CD14-positive monocyte (primary cell): ENCODE data around the gene VTI1B. TPM values are rescaled to one million over a fixed set of nuclear protein-coding genes. Genes with fewer than 3 reads are reported as not detected.
"Not testable (repeated sequence)": the region's sequence is repeated elsewhere in the genome, so short reads cannot be mapped to it uniquely, and the experiment has no call there.

ENCODE experiments used
- DNase-seq, 3 donors: peaks; one replicate each; pipeline ENCODE4 v3.0.0-alpha.2; 2011 to 2022
- H2AFZ ChIP-seq: 2 replicates; pipeline ENCODE4 v1.6.0; 2012; ENCODE audit warnings: mild to moderate bottlenecking, low read depth, low read length, inconsistent platforms; ENCODE audit not compliant: insufficient read depth, poor library complexity, severe bottlenecking
- H3K27ac ChIP-seq, 2 donors: 1 replicate in 1 of 2; 2 replicates in 1 of 2; pipeline ENCODE4 v1.5.1; 2012 to 2013; ENCODE audit warnings: low read length in 2 of 2, control low read depth in 1 of 2, inconsistent platforms in 1 of 2, low read depth in 1 of 2, mild to moderate bottlenecking in 1 of 2
- H3K27me3 ChIP-seq, 2 donors: one replicate each; pipeline versions ENCODE4 v1.6.0 to v1.6.1; 2011 to 2013; ENCODE audit warnings: low read length in 2 of 2; ENCODE audit not compliant: control insufficient read depth in 2 of 2, insufficient read depth in 2 of 2
- H3K36me3 ChIP-seq, 2 donors: replicated peaks in 1 of 2; 1 replicate in 1 of 2; 2 replicates in 1 of 2; pipeline versions ENCODE4 v1.5.1 to v1.6.1; 2012 to 2013; ENCODE audit warnings: low read length in 2 of 2, control low read depth in 1 of 2, inconsistent platforms in 1 of 2, mild to moderate bottlenecking in 1 of 2; ENCODE audit not compliant: insufficient read depth in 2 of 2, control insufficient read depth in 1 of 2
- H3K4me1 ChIP-seq, 2 donors: 1 replicate in 1 of 2; 2 replicates in 1 of 2; pipeline versions ENCODE4 v1.5.1 to v1.6.1; 2012 to 2013; ENCODE audit warnings: low read length in 2 of 2, control low read depth in 1 of 2, inconsistent platforms in 1 of 2, mild to moderate bottlenecking in 1 of 2, moderate library complexity in 1 of 2; ENCODE audit not compliant: insufficient read depth in 2 of 2, control insufficient read depth in 1 of 2
- H3K4me2 ChIP-seq: replicated peaks from 2 replicates; pipeline ENCODE3; 2012; ENCODE audit warnings: low read length, moderate library complexity, mild to moderate bottlenecking; ENCODE audit not compliant: poor library complexity, severe bottlenecking; ENCODE audit errors: extremely low read depth
- H3K4me3 ChIP-seq, 3 experiments: fragments of 200-600 bp in 1 of 3; sonication (generic) in 1 of 3; replicated peaks in 1 of 3; 1 replicate in 2 of 3; 2 replicates in 1 of 3; pipeline ENCODE4 v1.5.1; 2011 to 2013; ENCODE audit warnings: low read length in 3 of 3, mild to moderate bottlenecking in 3 of 3, control low read depth in 2 of 3, low read depth in 2 of 3, inconsistent platforms in 1 of 3, moderate library complexity in 1 of 3
- H3K79me2 ChIP-seq: 2 replicates; pipeline ENCODE4 v1.6.0; 2012; ENCODE audit warnings: mild to moderate bottlenecking, control low read depth, inconsistent platforms, low read length, moderate library complexity; ENCODE audit not compliant: insufficient read depth
- H3K9ac ChIP-seq: 2 replicates; pipeline ENCODE4 v1.6.0; 2017; ENCODE audit warnings: low read length, mild to moderate bottlenecking; ENCODE audit not compliant: insufficient read depth, poor library complexity, severe bottlenecking
- H3K9me3 ChIP-seq, 2 donors: replicated peaks in 1 of 2; 1 replicate in 1 of 2; 2 replicates in 1 of 2; pipeline versions ENCODE4 v1.5.1 to v1.6.1; 2012 to 2013; ENCODE audit warnings: low read length in 2 of 2, control low read depth in 1 of 2; ENCODE audit not compliant: control insufficient read depth in 1 of 2, insufficient read depth in 1 of 2
- H4K20me1 ChIP-seq: 2 replicates; pipeline ENCODE4 v1.6.0; 2012; ENCODE audit warnings: mild to moderate bottlenecking, low read length, control low read depth, moderate library complexity; ENCODE audit not compliant: insufficient read depth
- H3K27ac Mint-ChIP-seq, 7 donors: one replicate each; pipeline ENCODE4 v1.8.0; 2020; ENCODE audit warnings: mild to moderate bottlenecking in 7 of 7, mixed read lengths in 7 of 7, moderate library complexity in 6 of 7, inconsistent platforms in 2 of 7
- H3K27me3 Mint-ChIP-seq, 3 donors: one replicate each; pipeline ENCODE4 v1.8.0; 2021 to 2022; ENCODE audit warnings: low read depth in 3 of 3, mild to moderate bottlenecking in 3 of 3, mixed read lengths in 3 of 3, moderate library complexity in 3 of 3, inconsistent platforms in 1 of 3
- H3K36me3 Mint-ChIP-seq, 2 donors: one replicate each; pipeline ENCODE4 v1.8.0; 2020; ENCODE audit warnings: mixed read lengths in 2 of 2, inconsistent platforms in 1 of 2, mild to moderate bottlenecking in 1 of 2
- H3K4me1 Mint-ChIP-seq: one replicate; pipeline ENCODE4 v1.8.0; 2020; ENCODE audit warnings: mild to moderate bottlenecking, mixed read lengths
- H3K4me3 Mint-ChIP-seq, 2 donors: one replicate each; pipeline ENCODE4 v1.8.0; 2020; ENCODE audit warnings: mild to moderate bottlenecking in 2 of 2, mixed read lengths in 2 of 2, moderate library complexity in 1 of 2
- H3K9me3 Mint-ChIP-seq, 7 donors: one replicate each; pipeline ENCODE4 v1.8.0; 2020 to 2022; ENCODE audit warnings: mixed read lengths in 7 of 7, mild to moderate bottlenecking in 6 of 7, moderate library complexity in 6 of 7, inconsistent platforms in 2 of 7
- WGBS: methylation state at CpG from one replicate; pipeline ENCODE4 v1.1.5; 2013; ENCODE audit warnings: missing lambda C conversion rate; ENCODE audit not compliant: insufficient coverage; 5-methylcytosine and 5-hydroxymethylcytosine counted together
- intact Hi-C, 2 donors: fragments of 100-400 bp; cut with micrococcal nuclease; formaldehyde crosslinking; loops; one replicate each; pipeline versions ENCODE4 v1.15.0 to v1.15.1; 2023
- polyA plus RNA-seq, 3 donors: library from polyadenylated mRNA; depleted of rRNA in 1 of 3; unstranded in 2 of 3; stranded (reverse) in 1 of 3; fragments of 300-500 nt in 2 of 3; fragments of >200 nt in 1 of 3; fragmentation: Illumina TruSeq in 2 of 3; gene quantifications; 1 replicate in 2 of 3; 2 replicates in 1 of 3; pipeline ENCODE4 v1.2.3, GENCODE V29; 2012 to 2021
- TF ChIP-seq, protein P1 (sequence below): fragments of 200-600 bp; IDR thresholded peaks from one replicate; pipeline ENCODE4 v1.8.0; 2022; ENCODE audit warnings: antibody characterized with exemption, mild to moderate bottlenecking

VTI1B gene
- polyA plus RNA-seq, 3 donors, result 31.3 to 84.7 (median 84.5) TPM

DNA sequence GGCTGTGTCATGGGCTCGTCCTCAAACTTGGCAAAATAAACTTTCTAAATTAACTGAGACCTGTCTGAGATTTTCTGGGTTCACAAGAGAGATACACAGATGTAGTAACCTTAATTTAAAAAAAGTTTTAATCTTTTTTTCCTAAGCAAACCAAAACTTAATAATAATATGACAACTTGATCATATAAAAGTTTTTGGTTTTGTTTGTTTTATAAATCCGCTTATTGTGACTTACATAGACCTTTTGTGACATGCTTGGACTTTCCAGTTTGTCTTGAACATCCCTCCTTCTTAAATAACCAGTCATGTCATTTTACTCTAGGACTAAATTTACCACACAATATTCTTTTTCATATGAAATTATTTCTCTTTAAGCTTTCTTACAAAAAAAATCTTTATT is 35.8 kb upstream of the VTI1B start:
- intact Hi-C loops, result no loop called here
- Histone ChIP-seq H4K20me1 (no peaks in the 10 kb centered on the region), H3K9ac (no peak overlapping the region), H2AFZ (no peak overlapping the region), H3K4me1 (no peaks in the 10 kb centered on the region), H3K4me3 (no peak overlapping the region), H3K9me3 (peaks cover 4 to 10% of the 10 kb centered on the region in 2 donors), H3K79me2 (no peaks in the 10 kb centered on the region), H3K27me3 (no peaks in the 10 kb centered on the region), H3K27ac (no peak overlapping the region), H3K4me2 (no peak overlapping the region), H3K36me3 (no peaks in the 10 kb centered on the region)
- 80% methylated on average over 1 of the region's 2 CpGs for WGBS
- H3K36me3 Mint-ChIP-seq, result no peaks in the 10 kb centered on the region
- no peaks in the 10 kb centered on the region for H3K4me1 Mint-ChIP-seq
- H3K27ac Mint-ChIP-seq, result no peak overlapping the region
- no peak for DNase-seq
- peaks cover 0 to 27% (median 17%) of the 10 kb centered on the region in 7 donors for H3K9me3 Mint-ChIP-seq
- H3K4me3 Mint-ChIP-seq, result no peak overlapping the region
- H3K27me3 Mint-ChIP-seq, result peaks cover 2 to 8% (median 3%) of the 10 kb centered on the region in 3 donors
- TF ChIP-seq, protein P1, sequence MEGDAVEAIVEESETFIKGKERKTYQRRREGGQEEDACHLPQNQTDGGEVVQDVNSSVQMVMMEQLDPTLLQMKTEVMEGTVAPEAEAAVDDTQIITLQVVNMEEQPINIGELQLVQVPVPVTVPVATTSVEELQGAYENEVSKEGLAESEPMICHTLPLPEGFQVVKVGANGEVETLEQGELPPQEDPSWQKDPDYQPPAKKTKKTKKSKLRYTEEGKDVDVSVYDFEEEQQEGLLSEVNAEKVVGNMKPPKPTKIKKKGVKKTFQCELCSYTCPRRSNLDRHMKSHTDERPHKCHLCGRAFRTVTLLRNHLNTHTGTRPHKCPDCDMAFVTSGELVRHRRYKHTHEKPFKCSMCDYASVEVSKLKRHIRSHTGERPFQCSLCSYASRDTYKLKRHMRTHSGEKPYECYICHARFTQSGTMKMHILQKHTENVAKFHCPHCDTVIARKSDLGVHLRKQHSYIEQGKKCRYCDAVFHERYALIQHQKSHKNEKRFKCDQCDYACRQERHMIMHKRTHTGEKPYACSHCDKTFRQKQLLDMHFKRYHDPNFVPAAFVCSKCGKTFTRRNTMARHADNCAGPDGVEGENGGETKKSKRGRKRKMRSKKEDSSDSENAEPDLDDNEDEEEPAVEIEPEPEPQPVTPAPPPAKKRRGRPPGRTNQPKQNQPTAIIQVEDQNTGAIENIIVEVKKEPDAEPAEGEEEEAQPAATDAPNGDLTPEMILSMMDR, result no peak

DNA sequence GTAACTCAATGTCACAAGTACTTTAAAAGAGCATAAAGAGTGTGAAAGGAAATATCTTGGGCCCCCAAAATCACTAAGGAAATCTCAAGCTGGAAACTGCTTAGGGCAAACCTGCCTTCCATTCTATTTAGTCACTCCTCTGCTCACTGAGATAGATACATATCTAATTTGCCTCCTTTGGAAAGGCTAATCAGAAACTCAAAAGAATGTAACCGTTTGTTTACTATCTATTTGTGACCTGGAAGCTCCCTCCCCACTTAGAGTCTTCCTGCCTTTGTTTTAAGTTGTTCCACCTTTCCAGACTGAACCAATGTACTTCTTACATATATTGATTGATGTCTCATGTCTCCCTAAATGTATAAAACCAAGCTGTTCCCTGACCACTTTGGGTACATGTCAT is 35.4 kb upstream of the VTI1B start:
- H3K4me3 Mint-ChIP-seq, DNase-seq: not testable (repeated sequence)

DNA sequence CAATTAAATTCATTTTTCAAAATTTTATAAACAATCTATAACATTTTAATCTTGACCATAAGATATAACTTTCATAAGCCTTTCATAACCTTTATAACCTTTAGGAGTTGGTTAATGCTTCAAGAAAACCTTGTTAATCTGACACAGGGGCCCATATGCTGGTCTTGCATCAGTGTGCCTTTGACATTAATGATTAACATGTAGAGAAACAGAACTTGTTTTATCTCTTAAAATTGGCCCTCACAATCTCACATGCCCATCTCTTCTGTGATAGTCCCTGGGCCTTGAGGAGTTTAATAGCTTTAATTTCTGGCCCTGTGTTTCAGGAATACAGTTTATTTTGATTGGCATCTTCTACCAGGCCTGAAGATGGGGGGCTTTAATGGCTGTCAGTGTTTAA is 34.9 kb upstream of the VTI1B start:
- H3K4me3 ChIP-seq, H3K36me3 ChIP-seq, H3K36me3 Mint-ChIP-seq, H3K27me3 Mint-ChIP-seq, H4K20me1 ChIP-seq, H3K4me1 ChIP-seq, H2AFZ ChIP-seq, H3K9ac ChIP-seq, H3K27ac Mint-ChIP-seq, H3K27me3 ChIP-seq, H3K4me3 Mint-ChIP-seq, H3K27ac ChIP-seq, H3K4me2 ChIP-seq, DNase-seq, H3K4me1 Mint-ChIP-seq, H3K79me2 ChIP-seq: not testable (repeated sequence)
- peaks cover 4 to 10% of the 10 kb centered on the region in 2 donors for H3K9me3 ChIP-seq
- intact Hi-C loops, result loop anchor here (5.0 to 10.0 kb wide), 3 partner anchors 37 to 285 kb away; partner anchors contain the start of gene VTI1B (in 1 of the 2)
- peaks cover 0 to 27% (median 17%) of the 10 kb centered on the region in 7 donors for H3K9me3 Mint-ChIP-seq

More for the DNA sequence above, 35.4 kb upstream of the VTI1B start:
- H4K20me1 ChIP-seq, H3K27me3 Mint-ChIP-seq, H3K4me3 ChIP-seq, H3K36me3 ChIP-seq, H3K9ac ChIP-seq, H3K27ac Mint-ChIP-seq, H3K4me2 ChIP-seq, H3K4me1 Mint-ChIP-seq, H3K27ac ChIP-seq, H2AFZ ChIP-seq, H3K79me2 ChIP-seq, H3K36me3 Mint-ChIP-seq, H3K27me3 ChIP-seq, H3K4me1 ChIP-seq: not testable (repeated sequence)
- intact Hi-C loops, result loop anchor here (5.0 to 10.0 kb wide), 3 partner anchors 37 to 285 kb away; partner anchors contain the start of gene VTI1B (in 1 of the 2)
- WGBS, result 80% methylated on average over 1 of the region's 1 CpG
- H3K9me3 Mint-ChIP-seq, result peaks cover 0 to 27% (median 17%) of the 10 kb centered on the region in 7 donors
- H3K9me3 ChIP-seq, result peaks cover 4 to 10% of the 10 kb centered on the region in 2 donors
